OCI-LY1 (cell line): Measurements from ENCODE around the gene CHRNB1.

ENCODE experiments used
- H2AFZ ChIP-seq: fragments of 200-600 bp; sonication (generic), shearing (Covaris generic); 2 replicates; pipeline ENCODE4 v1.6.0; 2014; ENCODE audit warnings: antibody characterized with exemption, mild to moderate bottlenecking, low read length
- H3F3A ChIP-seq: fragments of 200-600 bp; sonication (generic), shearing (Covaris generic); 2 replicates; pipeline ENCODE4 v1.6.0; 2014; ENCODE audit warnings: mild to moderate bottlenecking, antibody characterized with exemption, low read length, moderate library complexity; ENCODE audit not compliant: insufficient read depth
- H3K27ac ChIP-seq: fragments of 200-600 bp; sonication (generic); 2 replicates; pipeline ENCODE4 v1.5.1; 2014; ENCODE audit warnings: low read length, mixed run types, mild to moderate bottlenecking, low read depth; ENCODE audit not compliant: poor library complexity, severe bottlenecking
- H3K27me3 ChIP-seq: fragments of 200-600 bp; sonication (generic); 2 replicates; pipeline ENCODE4 v1.6.0; 2014; ENCODE audit warnings: antibody characterized with exemption, mild to moderate bottlenecking, low read length, moderate library complexity; ENCODE audit not compliant: insufficient read depth
- H3K36me3 ChIP-seq: fragments of 200-600 bp; sonication (generic); 2 replicates; pipeline ENCODE4 v1.6.1; 2014; ENCODE audit warnings: mild to moderate bottlenecking, antibody characterized with exemption, low read length, moderate library complexity, mixed read lengths; ENCODE audit not compliant: insufficient read depth
- H3K4me1 ChIP-seq: fragments of 200-600 bp; sonication (generic); 2 replicates; pipeline ENCODE4 v1.5.1; 2014; ENCODE audit warnings: mild to moderate bottlenecking, low read length, moderate library complexity; ENCODE audit not compliant: insufficient read depth, severe bottlenecking
- H3K4me2 ChIP-seq: fragments of 200-600 bp; sonication (generic), shearing (Covaris generic); 2 replicates; pipeline ENCODE4 v1.6.1; 2014; ENCODE audit warnings: low read length
- H3K4me3 ChIP-seq: fragments of 200-600 bp; sonication (generic); 2 replicates; pipeline ENCODE4 v1.5.1; 2014; ENCODE audit warnings: low read length, low read depth, mild to moderate bottlenecking, mixed read lengths; ENCODE audit not compliant: poor library complexity, severe bottlenecking
- H3K79me2 ChIP-seq: fragments of 200-600 bp; shearing (Covaris generic); 2 replicates; pipeline ENCODE4 v1.6.1; 2016; ENCODE audit warnings: mixed run types, low read length, mixed read lengths; ENCODE audit not compliant: insufficient read depth
- H3K9ac ChIP-seq: fragments of 200-600 bp; sonication (generic), shearing (Covaris generic); 2 replicates; pipeline ENCODE4 v1.6.1; 2014; ENCODE audit warnings: mild to moderate bottlenecking, low read length, mixed read lengths
- H3K9me2 ChIP-seq: fragments of 200-600 bp; sonication (generic), shearing (Covaris generic); 2 replicates; pipeline ENCODE4 v1.6.1; 2014; ENCODE audit warnings: low read depth, mild to moderate bottlenecking, low read length, mixed read lengths
- H3K9me3 ChIP-seq: fragments of 200-600 bp; shearing (Covaris generic); 2 replicates; pipeline ENCODE4 v1.6.1; 2014; ENCODE audit warnings: low read length, mixed read lengths
- H4K20me1 ChIP-seq: fragments of 200-600 bp; sonication (generic), shearing (Covaris generic); 2 replicates; pipeline ENCODE4 v1.6.0; 2016; ENCODE audit warnings: mild to moderate bottlenecking, low read length; ENCODE audit not compliant: insufficient read depth
- EZH2 ChIP-seq: fragments of 200-600 bp; sonication (generic), shearing (Covaris generic); IDR thresholded peaks from 2 replicates; pipeline ENCODE4 v1.8.0; 2017; ENCODE audit warnings: borderline replicate concordance, mixed run types, mild to moderate bottlenecking, antibody characterized with exemption, low read length, moderate library complexity, mixed read lengths
- TF ChIP-seq, protein P1 (sequence below): fragments of 200-600 bp; sonication (generic), shearing (Covaris generic); IDR thresholded peaks from 2 replicates; pipeline ENCODE4 v1.5.1; 2017; ENCODE audit warnings: mild to moderate bottlenecking, antibody characterized with exemption, low read length, moderate library complexity, mixed read lengths

CHRNB1 gene

DNA sequence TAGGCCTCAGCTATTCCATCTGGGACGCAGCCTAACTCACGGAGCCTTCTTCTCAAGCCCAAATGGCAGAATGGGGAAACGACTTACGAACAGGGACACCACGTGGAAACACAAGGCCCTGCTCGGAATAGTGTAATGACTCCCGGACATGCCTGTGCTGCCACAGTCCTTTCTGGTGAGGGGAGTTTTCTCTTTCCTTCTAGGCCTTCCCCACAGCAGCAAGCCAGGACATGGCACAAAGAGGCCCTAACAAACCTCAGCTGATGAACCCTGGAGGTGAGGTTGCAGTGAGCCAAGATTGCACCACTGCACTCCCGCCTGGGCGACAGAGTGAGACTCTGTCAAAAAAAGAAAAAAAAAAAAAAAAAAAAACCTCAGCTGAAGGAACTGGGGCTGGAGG, 19.2 kb downstream of the CHRNB1 start:
- no peak overlapping the region for H3K4me3 ChIP-seq
- H4K20me1 ChIP-seq: no peaks in the 10 kb centered on the region
- no peak overlapping the region for H3K9ac ChIP-seq
- no peak overlapping the region for H2AFZ ChIP-seq
- H3K4me2 ChIP-seq: no peak overlapping the region
- peaks cover 20% of the 10 kb centered on the region for H3K4me1 ChIP-seq
- H3K27me3 ChIP-seq: no peaks in the 10 kb centered on the region
- no peaks in the 10 kb centered on the region for H3F3A ChIP-seq
- no peak overlapping the region for H3K27ac ChIP-seq
- H3K79me2 ChIP-seq: no peaks in the 10 kb centered on the region
- H3K9me2 ChIP-seq: no peaks in the 10 kb centered on the region
- H3K36me3 ChIP-seq: peaks cover 37% of the 10 kb centered on the region
- H3K9me3 ChIP-seq: no peaks in the 10 kb centered on the region
- TF ChIP-seq, protein P1, sequence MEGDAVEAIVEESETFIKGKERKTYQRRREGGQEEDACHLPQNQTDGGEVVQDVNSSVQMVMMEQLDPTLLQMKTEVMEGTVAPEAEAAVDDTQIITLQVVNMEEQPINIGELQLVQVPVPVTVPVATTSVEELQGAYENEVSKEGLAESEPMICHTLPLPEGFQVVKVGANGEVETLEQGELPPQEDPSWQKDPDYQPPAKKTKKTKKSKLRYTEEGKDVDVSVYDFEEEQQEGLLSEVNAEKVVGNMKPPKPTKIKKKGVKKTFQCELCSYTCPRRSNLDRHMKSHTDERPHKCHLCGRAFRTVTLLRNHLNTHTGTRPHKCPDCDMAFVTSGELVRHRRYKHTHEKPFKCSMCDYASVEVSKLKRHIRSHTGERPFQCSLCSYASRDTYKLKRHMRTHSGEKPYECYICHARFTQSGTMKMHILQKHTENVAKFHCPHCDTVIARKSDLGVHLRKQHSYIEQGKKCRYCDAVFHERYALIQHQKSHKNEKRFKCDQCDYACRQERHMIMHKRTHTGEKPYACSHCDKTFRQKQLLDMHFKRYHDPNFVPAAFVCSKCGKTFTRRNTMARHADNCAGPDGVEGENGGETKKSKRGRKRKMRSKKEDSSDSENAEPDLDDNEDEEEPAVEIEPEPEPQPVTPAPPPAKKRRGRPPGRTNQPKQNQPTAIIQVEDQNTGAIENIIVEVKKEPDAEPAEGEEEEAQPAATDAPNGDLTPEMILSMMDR: no peak
- no peak for TF ChIP-seq EZH2

DNA sequence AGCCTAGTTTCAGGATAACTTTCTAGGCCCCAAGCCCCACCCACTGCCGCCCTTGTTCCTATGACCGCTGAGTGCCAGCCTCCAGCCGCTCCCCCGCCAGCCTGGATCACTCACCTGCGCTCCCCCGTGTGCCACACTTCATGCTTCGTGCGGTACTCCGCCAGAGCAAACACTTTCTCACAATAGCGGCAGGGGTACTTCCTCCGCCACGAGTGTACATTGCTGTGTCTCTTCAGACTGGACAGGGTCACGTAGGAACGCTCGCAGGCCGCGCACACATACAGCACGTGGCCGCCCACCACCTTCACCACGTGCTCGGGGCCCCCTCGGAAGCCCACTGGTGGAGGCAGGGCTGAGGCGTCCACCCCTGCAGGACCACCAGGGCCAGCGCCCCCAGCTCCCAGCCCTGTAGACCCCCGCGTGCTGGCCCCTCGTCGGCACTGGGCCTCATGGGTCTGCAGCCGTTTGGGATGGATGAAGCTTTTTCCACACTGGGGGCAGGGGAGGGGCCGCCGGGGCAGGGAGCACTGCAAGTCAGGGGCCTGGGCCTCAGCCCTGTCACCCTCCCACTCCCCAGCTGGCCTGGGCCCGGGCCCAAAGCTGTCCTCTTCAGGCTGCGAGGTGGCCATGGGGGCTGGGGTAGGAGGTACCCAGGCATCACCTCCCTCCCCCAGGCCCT, 20.9 kb downstream of the CHRNB1 start:
- peaks cover 35% of the 10 kb centered on the region for H3K36me3 ChIP-seq

DNA sequence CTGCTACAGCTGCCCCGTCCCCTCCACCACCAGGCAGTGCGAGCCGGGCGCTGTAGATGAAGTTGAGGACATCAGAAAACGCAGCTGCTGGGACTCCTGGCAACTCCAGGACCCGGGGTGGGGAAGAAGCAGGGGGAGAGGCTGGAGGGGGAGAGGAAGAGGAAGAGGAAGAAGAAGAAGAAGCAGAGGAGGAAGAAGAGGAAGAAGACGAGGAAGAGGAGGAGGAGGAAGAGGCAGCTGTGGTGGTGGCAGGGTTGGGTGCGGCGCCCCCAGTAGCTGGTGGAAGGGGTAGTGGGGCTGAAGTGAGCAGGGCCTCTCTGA, 21.4 kb downstream of the CHRNB1 start:
- H3K9me2 ChIP-seq: no peaks in the 10 kb centered on the region

More for the DNA sequence above, 20.9 kb downstream of the CHRNB1 start:
- Histone ChIP-seq H3K9me3 (no peaks in the 10 kb centered on the region), H3K27me3 (no peaks in the 10 kb centered on the region), H3K9ac (no peak overlapping the region), H3K4me3 (no peak overlapping the region), H2AFZ (no peak overlapping the region), H3F3A (no peaks in the 10 kb centered on the region), H3K9me2 (no peaks in the 10 kb centered on the region), H3K4me2 (no peak overlapping the region), H4K20me1 (no peaks in the 10 kb centered on the region), H3K79me2 (no peaks in the 10 kb centered on the region), H3K4me1 (peaks cover 20% of the 10 kb centered on the region), H3K27ac (no peak overlapping the region)
- TF ChIP-seq EZH2: no peak

More for the DNA sequence above, 21.4 kb downstream of the CHRNB1 start:
- H3K27ac ChIP-seq: peak overlapping the region; percentile 80
- H3K27me3 ChIP-seq: no peaks in the 10 kb centered on the region
- H3F3A ChIP-seq: no peaks in the 10 kb centered on the region
- peaks cover 30% of the 10 kb centered on the region for H3K36me3 ChIP-seq
- no peaks in the 10 kb centered on the region for H3K79me2 ChIP-seq
- TF ChIP-seq, protein P1: no peak
- no peak for TF ChIP-seq EZH2
- no peak overlapping the region for H3K9ac ChIP-seq
- no peaks in the 10 kb centered on the region for H3K9me3 ChIP-seq
- H3K4me1 ChIP-seq: peaks cover 20% of the 10 kb centered on the region
- H3K4me2 ChIP-seq: no peak overlapping the region
- H2AFZ ChIP-seq: no peak overlapping the region
- no peaks in the 10 kb centered on the region for H4K20me1 ChIP-seq
- no peak overlapping the region for H3K4me3 ChIP-seq
